ENCODE data around the gene GLRX5.

The GLRX5 gene

GRCh38 chr14:95495076-95495475, 39.8 kb upstream of the GLRX5 start:
- Mint-ChIP-seq H3K9me3 (peaks cover 7% of the 10 kb centered on the region), H3K27me3 (no peaks in the 10 kb centered on the region), H3K4me1 (ENCODE audit: low read depth) (peaks cover 64% of the 10 kb centered on the region), H3K36me3 (ENCODE audit: low read depth) (peaks cover 19% of the 10 kb centered on the region), H3K4me3 (no peak overlapping the region), H3K27ac (peak overlapping the region; percentile 77)

GRCh38 chr14:95495538-95496025, 39.3 kb upstream of the GLRX5 start:
- Mint-ChIP-seq H3K9me3 (peaks cover 7% of the 10 kb centered on the region), H3K27ac (peak overlapping the region; percentile 77), H3K4me3 (no peak overlapping the region), H3K4me1 (ENCODE audit: low read depth) (peaks cover 66% of the 10 kb centered on the region), H3K27me3 (no peaks in the 10 kb centered on the region), H3K36me3 (ENCODE audit: low read depth) (peaks cover 21% of the 10 kb centered on the region)

GRCh38 chr14:95496111-95496681, 38.7 kb upstream of the GLRX5 start:
- Mint-ChIP-seq H3K9me3 (peaks cover 7% of the 10 kb centered on the region), H3K4me1 (ENCODE audit: low read depth) (peaks cover 70% of the 10 kb centered on the region), H3K27ac (peak overlapping the region; percentile 16), H3K4me3 (peak overlapping the region; percentile 12), H3K27me3 (no peaks in the 10 kb centered on the region), H3K36me3 (ENCODE audit: low read depth) (peaks cover 26% of the 10 kb centered on the region)

GRCh38 chr14:95496690-95497259, 38.1 kb upstream of the GLRX5 start:
- H3K9me3 Mint-ChIP-seq, result peaks cover 6% of the 10 kb centered on the region

GRCh38 chr14:95497561-95498011, 37.3 kb upstream of the GLRX5 start:
- H3K36me3 Mint-ChIP-seq (ENCODE audit: low read depth), result peaks cover 17% of the 10 kb centered on the region
- H3K4me3 Mint-ChIP-seq, result no peak overlapping the region
- no peaks in the 10 kb centered on the region for H3K27me3 Mint-ChIP-seq
- no peak overlapping the region for H3K27ac Mint-ChIP-seq
- H3K4me1 Mint-ChIP-seq (ENCODE audit: low read depth), result peaks cover 73% of the 10 kb centered on the region
- H3K9me3 Mint-ChIP-seq, result no peaks in the 10 kb centered on the region

More at GRCh38 chr14:95496690-95497259, 38.1 kb upstream of the GLRX5 start:
- Mint-ChIP-seq H3K4me1 (ENCODE audit: low read depth) (peaks cover 72% of the 10 kb centered on the region), H3K27ac (peak overlapping the region; percentile 16), H3K4me3 (peak overlapping the region; percentile 12), H3K27me3 (no peaks in the 10 kb centered on the region), H3K36me3 (ENCODE audit: low read depth) (peaks cover 22% of the 10 kb centered on the region)

GRCh38 chr14:95498622-95499353, 36.1 kb upstream of the GLRX5 start:
- Mint-ChIP-seq H3K9me3 (no peaks in the 10 kb centered on the region), H3K36me3 (ENCODE audit: low read depth) (peaks cover 25% of the 10 kb centered on the region), H3K4me1 (ENCODE audit: low read depth) (peaks cover 85% of the 10 kb centered on the region), H3K27me3 (no peaks in the 10 kb centered on the region), H3K4me3 (no peak overlapping the region), H3K27ac (peak overlapping the region; percentile 16)

- Mint-ChIP-seq H3K9me3 (no peaks in the 10 kb centered on the region), H3K27me3 (no peaks in the 10 kb centered on the region), H3K27ac (no peak overlapping the region), H3K36me3 (ENCODE audit: low read depth) (peaks cover 21% of the 10 kb centered on the region), H3K4me3 (no peak overlapping the region), H3K4me1 (ENCODE audit: low read depth) (peaks cover 86% of the 10 kb centered on the region)
Observed at GRCh38 chr14:95499354-95499750, 35.5 kb upstream of the GLRX5 start.

GRCh38 chr14:95500201-95500681, 34.6 kb upstream of the GLRX5 start:
- peaks cover 21% of the 10 kb centered on the region for H3K36me3 Mint-ChIP-seq (ENCODE audit: low read depth)
- peaks cover 86% of the 10 kb centered on the region for H3K4me1 Mint-ChIP-seq (ENCODE audit: low read depth)
- no peaks in the 10 kb centered on the region for H3K9me3 Mint-ChIP-seq
- no peak overlapping the region for H3K4me3 Mint-ChIP-seq
- no peaks in the 10 kb centered on the region for H3K27me3 Mint-ChIP-seq
- no peak overlapping the region for H3K27ac Mint-ChIP-seq

GRCh38 chr14:95500772-95501401, 34.0 kb upstream of the GLRX5 start:
- peak overlapping the region; percentile 4 for H3K4me3 Mint-ChIP-seq
- H3K27ac Mint-ChIP-seq, result no peak overlapping the region
- peaks cover 24% of the 10 kb centered on the region for H3K36me3 Mint-ChIP-seq (ENCODE audit: low read depth)
- no peaks in the 10 kb centered on the region for H3K9me3 Mint-ChIP-seq
- peaks cover 86% of the 10 kb centered on the region for H3K4me1 Mint-ChIP-seq (ENCODE audit: low read depth)
- no peaks in the 10 kb centered on the region for H3K27me3 Mint-ChIP-seq

- peak overlapping the region; percentile 63 for H3K27ac Mint-ChIP-seq
- no peak overlapping the region for H3K4me3 Mint-ChIP-seq
Observed at GRCh38 chr14:95502381-95502950, 32.4 kb upstream of the GLRX5 start.

GRCh38 chr14:95503365-95504134, 31.3 kb upstream of the GLRX5 start:
- no peaks in the 10 kb centered on the region for H3K9me3 Mint-ChIP-seq
- no peak overlapping the region for H3K4me3 Mint-ChIP-seq
- H3K4me1 Mint-ChIP-seq (ENCODE audit: low read depth), result peaks cover 93% of the 10 kb centered on the region
- H3K36me3 Mint-ChIP-seq (ENCODE audit: low read depth), result peaks cover 34% of the 10 kb centered on the region
- peak overlapping the region; percentile 63 for H3K27ac Mint-ChIP-seq
- H3K27me3 Mint-ChIP-seq, result no peaks in the 10 kb centered on the region

More at GRCh38 chr14:95502381-95502950, 32.4 kb upstream of the GLRX5 start:
- Mint-ChIP-seq H3K36me3 (ENCODE audit: low read depth) (peaks cover 34% of the 10 kb centered on the region), H3K27me3 (no peaks in the 10 kb centered on the region), H3K9me3 (no peaks in the 10 kb centered on the region), H3K4me1 (ENCODE audit: low read depth) (peaks cover 86% of the 10 kb centered on the region)

- Mint-ChIP-seq H3K9me3 (no peaks in the 10 kb centered on the region), H3K27me3 (no peaks in the 10 kb centered on the region), H3K27ac (peak overlapping the region; percentile 89), H3K36me3 (ENCODE audit: low read depth) (peaks cover 34% of the 10 kb centered on the region), H3K4me1 (ENCODE audit: low read depth) (peaks cover 94% of the 10 kb centered on the region), H3K4me3 (peak overlapping the region; percentile 49)
Observed at GRCh38 chr14:95504135-95505029, 30.5 kb upstream of the GLRX5 start.

- Mint-ChIP-seq H3K27ac (peak overlapping the region; percentile 89), H3K4me1 (ENCODE audit: low read depth) (peaks cover 94% of the 10 kb centered on the region), H3K27me3 (no peaks in the 10 kb centered on the region), H3K36me3 (ENCODE audit: low read depth) (peaks cover 40% of the 10 kb centered on the region), H3K4me3 (no peak overlapping the region), H3K9me3 (no peaks in the 10 kb centered on the region)
Observed at GRCh38 chr14:95505030-95505589, 29.7 kb upstream of the GLRX5 start.
